Pancreas (tissue), 10 donors: ENCODE data around the gene TULP4. TPM values are rescaled to one million over a fixed set of nuclear protein-coding genes. Genes with fewer than 3 reads are reported as not detected.
A peak's percentile ranks its signal among the peaks of the same experiment; 100 is the strongest.
"Not testable (repeated sequence)": the region's sequence is repeated elsewhere in the genome, so short reads cannot be mapped to it uniquely, and the experiment has no call there.

ENCODE experiments used
- ATAC-seq, 4 donors: fragments of 200-7000 bp; cut with Tn5 transposase; one replicate each; pipeline versions ENCODE4 v1.8.0 to v1.9.1; 2020; ENCODE audit warnings: mild to moderate bottlenecking in 4 of 4, moderate library complexity in 4 of 4
- DNase-seq, 6 donors: peaks; one replicate each; pipeline ENCODE4 v3.0.0-alpha.2; 2020
- FAIRE-seq: peaks from 2 replicates; lab custom pipeline; 2012; peaks lifted over from hg19 to GRCh38; lab: Jason Lieb, UNC
- H3K27ac ChIP-seq, 4 donors: fragments of 200-600 bp; sonication (generic); 1 replicate in 3 of 4; 2 replicates in 1 of 4; pipeline versions ENCODE4 v1.5.0 to v1.8.0; 2020
- H3K27me3 ChIP-seq, 4 donors: fragments of 200-600 bp; one replicate each; pipeline ENCODE4 v1.8.0; 2021
- H3K36me3 ChIP-seq, 3 donors: fragments of 200-600 bp; sonication (generic) in 1 of 3; one replicate each; pipeline versions ENCODE4 v1.5.0 to v1.8.0; 2020 to 2021
- H3K4me1 ChIP-seq, 3 donors: fragments of 200-600 bp; one replicate each; pipeline ENCODE4 v1.8.0; 2021
- H3K4me3 ChIP-seq, 4 donors: fragments of 200-600 bp; sonication (generic) in 2 of 4; one replicate each; pipeline versions ENCODE4 v1.5.0 to v1.8.0; 2020 to 2021
- H3K9me3 ChIP-seq, 4 donors: fragments of 200-600 bp; one replicate each; pipeline ENCODE4 v1.8.0; 2021
- CTCF ChIP-seq, 4 donors: fragments of 200-600 bp; sonication (generic) in 3 of 4; IDR thresholded peaks; one replicate each; pipeline versions ENCODE4 v1.5.0 to v1.8.0; 2021; ENCODE audit warnings: antibody characterized with exemption in 4 of 4
- WGBS, 2 donors: extraction: QIAGEN DNeasy Blood & Tissue Kit; methylation state at CpG; one replicate each; pipeline ENCODE4 v1.1.7; 2013; 5-methylcytosine and 5-hydroxymethylcytosine counted together
- intact Hi-C, 3 donors: fragments of 100-400 bp; cut with DNase I; formaldehyde crosslinking; loops; one replicate each; pipeline versions ENCODE4 v1.11.1 to v1.14.2; 2022
- polyA plus RNA-seq, 2 donors: library from polyadenylated mRNA; stranded (reverse); fragments of 200-250 nt; gene quantifications; one replicate each; pipeline ENCODE4 v1.2.3, GENCODE V29; 2013
- total RNA-seq, 6 donors: library from RNA; stranded (reverse); fragmentation: NEBNext Ultra II Directional in 4 of 6; extraction: Animal tissue kit (Norgen Biotek cat#: 25700) in 4 of 6; gene quantifications; one replicate each; pipeline versions ENCODE4 v1.2.1 to v1.2.4, GENCODE V29; 2021 to 2023
- donor health status: healthy with polysubstance abuse.
- donor health status: DM: no; HTN: no; CAD: no; lungs with moderate emphysema.
- donor health status: DM: no; HTN: no; CAD: no.
- donor health status: control.
- donor health status: control.
- donor health status: Bipolar disorder and iron deficiency.
- donor health status: DM: yes; HTN: yes; CAD: no.
- donor health status: DM: no; HTN: no; CAD: no.
- donor health status: DM: no; HTN: no; CAD: no.
- donor health status: DM: yes; HTN: yes; CAD: no.

The TULP4 gene
- total and polyA plus RNA-seq, 8 donors, result 3.1 to 88.8 (median 48.0) TPM

GRCh38 chr6:158517581-158517980, 205.3 kb downstream of the TULP4 start:
- Histone ChIP-seq H3K27ac (no peak overlapping the region), H3K4me1 (peaks cover 0 to 4% (median 0%) of the 10 kb centered on the region in 3 donors), H3K27me3 (no peaks in the 10 kb centered on the region), H3K9me3 (no peaks in the 10 kb centered on the region), H3K4me3 (no peak overlapping the region), H3K36me3 (no peaks in the 10 kb centered on the region)
- no peak for TF ChIP-seq CTCF (IDR thresholded peaks at IDR 0.05)
- FAIRE-seq (no peak), DNase-seq (no peak), ATAC-seq (no peak)
- intact Hi-C loops, result loop anchor here in 2 of 3 donors (10.0 kb wide), 1 partner anchor 293 kb away; no protein-coding TSS in a partner anchor
- 77 to 87% methylated on average over 5 of the region's 5 CpGs for WGBS, 2 donors

- 23% methylated on average over 18 of the region's 18 CpGs for whole genome bisulfite sequencing, 2 donors
- H3K36me3 ChIP-seq, result no peaks in the 10 kb centered on the region
- peak overlapping the region in 2 of 4 donors; percentile 3 to 13 for H3K4me3 ChIP-seq
- no peak overlapping the region for H3K27ac ChIP-seq
- H3K4me1 ChIP-seq, result peaks cover 0 to 4% (median 0%) of the 10 kb centered on the region in 3 donors
- no peaks in the 10 kb centered on the region for H3K27me3 ChIP-seq
- no peak for FAIRE-seq
- peak; percentile 14 to 45 (median 32) for TF ChIP-seq CTCF (IDR thresholded peaks at IDR 0.05)
- DNase-seq, result peak in 4 of 6 donors; percentile 47 to 67 (median 54)
- intact Hi-C loops, result loop anchor here in 2 of 3 donors (10.0 kb wide), 1 partner anchor 294 kb away; no protein-coding TSS in a partner anchor
- peak; percentile 88 to 99 (median 94) for ATAC-seq
- H3K9me3 ChIP-seq, result no peaks in the 10 kb centered on the region
Observed at GRCh38 chr6:158518191-158519127, 206.2 kb downstream of the TULP4 start.

GRCh38 chr6:158519300-158519699, 207.0 kb downstream of the TULP4 start:
- intact Hi-C loops, result loop anchor here in 2 of 3 donors (10.0 kb wide), 1 partner anchor 294 kb away; no protein-coding TSS in a partner anchor
- ATAC-seq (no peak), FAIRE-seq (no peak), DNase-seq (no peak)
- 63 to 77% methylated on average over 3 of the region's 3 CpGs for WGBS, 2 donors
- no peak for TF ChIP-seq CTCF (IDR thresholded peaks at IDR 0.05)
- no peak overlapping the region for H3K4me3 ChIP-seq
- H3K36me3 ChIP-seq, result no peaks in the 10 kb centered on the region
- no peak overlapping the region for H3K27ac ChIP-seq
- no peaks in the 10 kb centered on the region for H3K9me3 ChIP-seq
- no peaks in the 10 kb centered on the region for H3K27me3 ChIP-seq
- H3K4me1 ChIP-seq, result peaks cover 0 to 4% (median 0%) of the 10 kb centered on the region in 3 donors

- Histone ChIP-seq H3K36me3 (no peaks in the 10 kb centered on the region), H3K27me3 (no peaks in the 10 kb centered on the region), H3K27ac (no peak overlapping the region), H3K4me3 (no peak overlapping the region), H3K4me1 (peaks cover 0 to 4% (median 0%) of the 10 kb centered on the region in 3 donors), H3K9me3 (no peaks in the 10 kb centered on the region)
- DNase-seq, result no peak
- intact Hi-C loops, result loop anchor here in 2 of 3 donors (10.0 kb wide), 1 partner anchor 295 kb away; no protein-coding TSS in a partner anchor
- 69% methylated on average over 4 of the region's 4 CpGs for WGBS, 2 donors
- FAIRE-seq, result no peak
- ATAC-seq, result no peak
- TF ChIP-seq CTCF (IDR thresholded peaks at IDR 0.05), result no peak
Observed at GRCh38 chr6:158519761-158520160, 207.5 kb downstream of the TULP4 start.

GRCh38 chr6:158520975-158521374, 208.7 kb downstream of the TULP4 start:
- H3K27ac ChIP-seq, ATAC-seq, H3K27me3 ChIP-seq, H3K4me1 ChIP-seq, intact Hi-C loops, H3K9me3 ChIP-seq, H3K4me3 ChIP-seq, FAIRE-seq, DNase-seq, H3K36me3 ChIP-seq: not testable (repeated sequence)
- WGBS, 2 donors, result 85 to 93% methylated on average over 7 of the region's 7 CpGs
